Stimulated activated CD4-positive, alpha-beta T cell treated with anti-CD3 and anti-CD28 coated beads, Interleukin-12 subunit alpha, Interleukin-12 subunit beta, amount 100 ng/mL, for 24 hours (primary cell): ENCODE results near the gene ARHGDIG.

Source experiments
- DNase-seq, 2 experiments: peaks; one replicate each; pipeline ENCODE4 v3.0.0-alpha.2; 2020; ENCODE audit warnings: low read depth in 2 of 2

Gene ARHGDIG

DNA sequence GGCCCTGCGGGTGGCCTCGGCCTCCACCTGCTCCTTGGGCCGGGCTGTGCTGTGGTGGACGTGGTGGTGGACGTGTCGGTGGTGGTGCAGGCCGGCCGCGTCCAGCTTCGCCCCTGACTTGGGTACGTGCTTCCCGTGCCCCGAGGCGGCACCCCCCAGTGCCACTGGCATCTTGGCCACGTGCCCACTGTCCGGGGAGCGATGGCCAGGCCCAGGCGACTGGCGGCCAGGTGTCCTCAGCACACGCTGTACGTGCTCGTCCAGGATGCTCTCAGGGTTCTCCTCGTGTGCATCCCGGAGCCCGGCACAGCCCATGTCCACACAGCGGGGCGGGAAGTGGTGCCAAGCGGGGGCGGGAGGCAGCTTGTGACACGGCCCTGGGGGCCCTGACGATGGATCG, 17.4 kb downstream of the ARHGDIG start:
- DNase-seq, result no peak

- DNase-seq, result no peak
These were observed 20.8 kb downstream of the ARHGDIG start for GRCh38 chr16:301235-301634.

- no peak for DNase-seq
These were observed 21.6 kb downstream of the ARHGDIG start for GRCh38 chr16:301950-302349.

- DNase-seq, result no peak
These were observed 23.5 kb downstream of the ARHGDIG start for GRCh38 chr16:303760-304505.

DNA sequence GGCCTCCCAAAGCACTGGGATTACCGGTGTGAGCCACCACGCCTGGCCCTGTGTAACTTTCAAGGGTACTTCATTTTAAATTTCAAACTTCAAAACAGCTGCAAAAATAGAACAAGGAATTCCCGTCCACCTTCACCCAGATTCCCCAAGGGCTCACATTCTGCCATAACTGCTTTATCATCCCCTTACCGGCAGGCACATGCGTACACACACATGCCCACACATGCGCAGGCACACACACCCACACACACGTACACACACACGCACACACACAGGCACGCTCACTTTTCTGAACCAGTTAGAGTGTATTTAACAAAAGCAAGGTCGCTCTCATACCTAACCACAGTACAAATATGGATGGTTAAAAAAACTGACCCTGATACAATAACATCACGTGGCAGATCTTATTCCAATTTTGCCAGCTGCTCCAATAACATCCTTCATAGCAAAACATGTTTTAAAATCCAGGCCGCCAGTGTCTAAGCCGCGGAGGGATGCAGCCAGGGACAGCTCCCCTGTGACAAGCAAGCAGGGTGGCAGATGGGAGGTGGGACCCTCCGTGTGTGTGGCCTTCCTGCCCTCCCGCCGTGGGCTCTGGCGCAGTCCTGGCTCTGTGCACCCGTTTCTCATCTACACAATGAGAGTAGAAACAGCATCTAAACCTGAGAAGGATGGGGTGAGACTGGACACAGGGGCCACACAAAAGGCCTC, 25.7 kb downstream of the ARHGDIG start:
- DNase-seq, result no peak

GRCh38 chr16:306911-307370, 26.6 kb downstream of the ARHGDIG start:
- DNase-seq, result no peak

DNA sequence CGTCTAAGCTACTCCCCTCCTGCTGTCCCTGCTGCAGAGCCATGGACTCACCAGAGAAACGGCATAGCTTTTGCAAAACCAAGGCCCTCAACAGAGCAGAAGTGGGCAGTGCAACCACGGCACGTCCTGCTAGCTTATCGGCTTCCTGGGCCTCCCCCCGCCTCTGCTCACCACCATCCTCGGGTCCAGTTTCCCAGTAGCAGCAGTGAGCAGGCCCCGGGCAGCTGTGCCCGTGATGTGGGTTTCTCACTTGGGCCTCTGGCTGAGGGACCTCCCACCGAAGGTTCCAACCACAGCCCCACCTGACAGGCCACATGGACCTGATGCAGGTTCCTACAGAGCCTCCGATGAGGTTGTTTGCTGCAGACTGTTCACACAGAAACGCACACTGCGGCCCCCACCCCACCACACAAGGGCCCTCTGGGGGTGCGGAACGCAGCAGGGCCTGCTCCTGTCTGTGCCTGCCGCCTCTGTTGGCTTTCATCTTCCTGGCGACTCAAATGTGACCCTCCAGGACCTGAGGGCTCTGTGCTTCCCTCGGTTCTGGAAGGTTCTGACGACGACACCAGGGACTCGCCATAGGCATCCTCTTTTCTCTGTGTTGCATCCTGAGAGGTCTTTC, 27.4 kb downstream of the ARHGDIG start:
- no peak for DNase-seq

DNA sequence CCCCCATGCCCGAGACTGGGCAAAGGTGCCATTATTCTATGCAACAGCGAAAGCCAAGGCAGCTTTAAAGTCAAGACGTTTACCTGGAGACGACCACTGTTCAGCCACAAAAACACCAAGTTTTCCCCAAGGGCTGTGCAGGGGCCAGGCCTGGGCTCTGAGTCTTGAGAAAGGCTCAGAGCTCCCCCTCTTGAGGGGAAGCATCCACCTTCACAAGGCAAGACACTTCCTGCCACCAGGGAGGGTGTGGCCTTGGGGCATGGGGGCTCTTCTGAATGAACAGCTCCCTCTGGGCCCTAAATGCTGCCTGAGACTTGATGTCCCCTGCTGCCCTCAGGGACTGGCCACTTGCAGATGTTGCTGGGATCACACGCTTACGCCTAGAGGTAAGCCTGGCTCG, 29.1 kb downstream of the ARHGDIG start:
- no peak for DNase-seq

- DNase-seq, result no peak
These were observed 31.3 kb downstream of the ARHGDIG start for GRCh38 chr16:311725-312124.

- DNase-seq, result no peak
These were observed 34.0 kb downstream of the ARHGDIG start for GRCh38 chr16:314351-314750.

DNA sequence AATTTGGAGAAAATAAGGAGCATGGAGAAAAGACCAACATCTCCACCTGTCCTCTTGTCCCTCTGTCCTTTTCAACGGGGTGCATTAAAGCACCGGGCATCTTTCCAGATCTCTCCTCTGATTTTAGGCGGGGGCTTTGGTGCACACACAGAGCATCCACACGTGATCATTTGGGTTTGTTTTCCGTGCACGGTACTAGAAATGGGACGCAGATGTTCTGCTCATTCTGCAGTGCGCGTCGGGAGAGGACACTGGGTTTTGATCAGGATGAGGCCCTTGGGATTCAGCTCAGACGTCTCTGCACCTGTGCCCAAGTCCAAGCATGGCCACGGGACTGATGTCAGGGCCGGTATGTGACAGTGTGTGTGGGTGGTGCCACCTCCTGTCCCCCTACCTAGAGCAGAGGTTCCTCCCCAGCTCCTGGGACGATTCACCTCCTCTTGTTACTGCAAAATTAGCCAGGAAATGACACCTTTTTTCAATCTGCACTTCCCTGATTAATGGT, 34.5 kb downstream of the ARHGDIG start:
- no peak for DNase-seq

DNA sequence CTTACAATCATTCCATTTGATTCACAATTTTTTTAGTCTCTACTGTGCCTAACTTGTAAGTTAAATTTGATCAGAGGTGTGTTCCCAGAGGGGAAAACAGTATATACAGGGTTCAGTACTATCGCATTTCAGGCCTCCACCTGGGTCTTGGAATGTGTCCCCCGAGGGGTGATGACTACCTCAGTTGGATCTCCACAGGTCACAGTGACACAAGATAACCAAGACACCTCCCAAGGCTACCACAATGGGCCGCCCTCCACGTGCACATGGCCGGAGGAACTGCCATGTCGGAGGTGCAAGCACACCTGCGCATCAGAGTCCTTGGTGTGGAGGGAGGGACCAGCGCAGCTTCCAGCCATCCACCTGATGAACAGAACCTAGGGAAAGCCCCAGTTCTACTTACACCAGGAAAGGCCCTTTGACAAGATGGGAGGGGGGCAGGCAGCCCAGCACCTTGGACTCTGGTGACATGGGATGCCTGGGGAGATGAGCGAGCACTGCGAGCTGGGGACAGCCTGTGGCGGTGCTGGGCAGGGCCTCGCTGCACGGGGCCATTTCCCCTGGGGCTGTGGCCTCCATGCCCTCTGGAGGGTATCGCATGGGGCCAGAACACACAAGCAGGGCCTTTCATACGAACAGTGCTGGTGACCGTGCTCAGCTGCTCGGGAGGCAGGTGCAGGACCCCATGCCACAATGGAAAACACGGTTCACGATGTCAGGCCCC, 36.5 kb downstream of the ARHGDIG start:
- no peak for DNase-seq

DNA sequence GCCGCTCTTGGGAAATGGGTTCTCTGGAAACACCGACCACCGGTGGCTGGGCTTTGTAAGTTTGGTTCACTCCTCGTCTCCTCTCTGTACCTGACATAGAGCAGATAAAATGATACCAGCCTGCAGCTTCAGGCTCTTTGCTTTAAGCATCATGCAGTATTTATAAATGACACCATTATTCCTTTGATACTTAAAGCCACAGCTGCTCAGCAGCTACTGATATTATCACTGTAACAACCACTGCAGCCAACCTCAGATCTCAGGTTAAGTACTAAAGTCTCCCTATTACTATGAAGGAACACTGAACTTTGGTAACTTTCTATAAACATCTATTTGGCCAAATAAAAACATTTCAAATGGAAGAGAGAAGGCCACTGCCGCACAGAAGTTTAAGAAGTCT, 37.2 kb downstream of the ARHGDIG start:
- no peak for DNase-seq

DNA sequence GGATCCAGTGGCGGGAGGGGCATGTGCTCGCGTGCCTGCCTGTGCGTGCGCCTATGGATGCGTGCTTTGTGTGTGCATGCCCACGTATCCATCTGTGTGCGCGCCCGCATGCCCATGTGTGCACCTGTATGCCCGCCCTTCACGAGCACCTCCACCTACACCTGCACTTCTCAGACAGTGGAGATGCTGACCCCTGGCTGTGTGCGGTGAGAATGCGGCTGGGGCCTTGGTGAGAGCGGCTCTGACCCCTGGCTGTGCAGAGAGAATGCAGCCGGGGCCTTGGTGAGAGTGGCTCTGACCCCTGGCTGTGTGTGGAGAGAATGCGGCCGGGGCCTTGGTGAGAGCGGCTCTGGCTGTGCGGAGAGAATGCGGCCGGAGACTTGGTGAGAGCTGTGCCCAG, 38.2 kb downstream of the ARHGDIG start:
- DNase-seq, result no peak

DNA sequence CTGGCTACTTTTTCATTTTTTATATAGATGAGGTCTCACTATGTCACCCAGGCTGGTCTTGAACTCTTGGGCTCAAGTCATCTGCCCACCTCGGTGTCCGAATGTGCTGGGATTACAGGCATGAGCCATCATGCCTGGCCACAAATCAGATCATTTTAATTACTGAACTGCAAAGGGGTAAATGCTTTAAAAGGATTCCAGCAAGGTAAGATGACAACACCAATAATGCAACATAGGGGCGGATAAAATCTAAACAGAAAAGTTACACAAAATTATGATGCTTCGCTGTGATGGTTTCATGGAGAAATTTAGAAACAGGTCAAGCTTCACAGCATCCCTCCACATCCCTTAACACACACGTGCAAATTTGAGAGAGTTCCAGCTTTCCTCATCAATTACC, 39.8 kb downstream of the ARHGDIG start:
- DNase-seq, result no peak

GRCh38 chr16:321532-321931, 41.1 kb downstream of the ARHGDIG start:
- no peak for DNase-seq

- no peak for DNase-seq
These were observed 42.2 kb downstream of the ARHGDIG start for GRCh38 chr16:322476-323143.

GRCh38 chr16:324201-324450, 43.7 kb downstream of the ARHGDIG start:
- DNase-seq, result no peak

- peak; percentile 16 to 36 for DNase-seq
These were observed 44.3 kb downstream of the ARHGDIG start for GRCh38 chr16:324451-325334.

DNA sequence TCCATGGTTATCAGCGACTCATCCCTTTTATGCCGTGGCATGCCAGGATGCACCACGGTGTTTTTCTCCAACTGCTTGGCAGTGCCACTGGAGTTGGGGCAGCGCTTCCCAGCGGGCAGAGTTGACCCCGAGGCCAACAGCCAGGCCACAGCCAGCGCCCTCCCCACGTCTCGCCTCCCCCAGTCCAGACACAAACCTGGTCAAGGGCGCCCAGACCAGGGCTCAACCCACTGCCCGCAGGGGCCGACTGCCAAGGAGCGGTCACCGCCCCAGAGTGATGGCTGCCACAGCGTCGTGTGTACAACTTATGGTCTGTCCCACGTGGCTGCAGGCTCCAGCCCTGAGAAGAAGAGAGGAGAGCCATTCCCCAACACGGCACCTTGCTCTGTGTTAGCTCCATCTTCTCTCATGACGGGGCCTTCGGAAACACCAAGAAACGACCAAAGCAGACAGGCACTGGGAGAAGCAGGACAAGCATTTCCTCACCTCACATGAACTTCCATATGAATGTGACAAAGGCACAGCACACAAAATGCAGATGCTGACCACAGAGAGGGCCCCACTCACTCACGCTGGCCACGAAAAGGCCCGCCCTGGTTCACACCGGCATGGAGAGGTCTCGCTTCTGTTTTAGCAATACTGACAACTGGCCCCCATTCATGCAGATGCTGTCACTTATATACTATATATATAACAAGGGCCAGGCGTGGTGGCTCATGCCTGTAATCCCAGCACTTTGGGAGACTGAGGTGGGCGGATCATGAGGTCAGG, 45.2 kb downstream of the ARHGDIG start:
- no peak for DNase-seq
